ENCODE data around the gene DEPDC5. TPM values are rescaled to one million over a fixed set of nuclear protein-coding genes. Genes with fewer than 3 reads are reported as not detected.

The DEPDC5 gene
- polyA plus RNA-seq, 1 experiment, result 14.3 TPM

GRCh38 chr22:31945443-31945855 is 191.6 kb downstream of the DEPDC5 start:
- H3K4me3 ChIP-seq (ENCODE audit: low read depth, low read length), result peak overlapping the region; percentile 79
- no peak overlapping the region for H3K27ac ChIP-seq (ENCODE audit: low read depth, low read length)
- no peak for DNase-seq (ENCODE audit: low read depth, low spot score)
- no peaks in the 10 kb centered on the region for H3K9me3 ChIP-seq (ENCODE audit: control insufficient read depth, insufficient read depth, low read length)
- no peaks in the 10 kb centered on the region for H3K27me3 ChIP-seq (ENCODE audit: control insufficient read depth, insufficient read depth, low read length)
- POLR2A ChIA-PET, result no interaction called here
- CTCF ChIA-PET, result no interaction called here
- TF ChIP-seq CTCF (IDR thresholded peaks at IDR 0.05; ENCODE audit: low read depth, low read length), result no peak

GRCh38 chr22:31945971-31946680 is 192.3 kb downstream of the DEPDC5 start:
- Histone ChIP-seq H3K27ac (ENCODE audit: low read depth, low read length) (no peak overlapping the region), H3K27me3 (ENCODE audit: control insufficient read depth, insufficient read depth, low read length) (no peaks in the 10 kb centered on the region), H3K9me3 (ENCODE audit: control insufficient read depth, insufficient read depth, low read length) (no peaks in the 10 kb centered on the region), H3K4me3 (ENCODE audit: low read depth, low read length) (peak overlapping the region; percentile 79)
- no peak for DNase-seq (ENCODE audit: low read depth, low spot score)
- no peak for TF ChIP-seq CTCF (IDR thresholded peaks at IDR 0.05; ENCODE audit: low read depth, low read length)
- POLR2A ChIA-PET, result no interaction called here
- CTCF ChIA-PET, result no interaction called here

DNA sequence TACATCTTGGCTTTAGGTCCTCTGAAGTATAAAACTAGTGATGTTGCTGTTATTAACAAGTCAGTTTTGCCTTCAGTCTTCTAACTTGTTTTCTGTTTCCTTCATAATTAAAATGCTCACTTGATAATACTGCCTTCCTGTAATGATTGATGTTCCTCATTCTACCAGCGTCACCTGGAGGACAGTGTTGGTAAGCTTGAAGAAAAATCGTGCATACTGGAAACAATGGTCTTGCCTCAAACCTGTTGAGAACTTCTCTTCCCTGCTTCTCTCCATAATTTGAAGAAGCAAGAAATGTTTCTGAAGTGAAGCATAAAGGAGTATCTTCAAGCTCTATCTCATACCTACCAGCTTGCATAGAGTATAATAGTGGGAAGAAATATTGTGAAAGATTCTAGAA is 193.5 kb downstream of the DEPDC5 start:
- POLR2A ChIA-PET, result no interaction called here
- DNase-seq (ENCODE audit: low read depth, low spot score), result no peak
- CTCF ChIA-PET, result no interaction called here
- Histone ChIP-seq H3K9me3 (ENCODE audit: control insufficient read depth, insufficient read depth, low read length) (no peaks in the 10 kb centered on the region), H3K27ac (ENCODE audit: low read depth, low read length) (no peak overlapping the region), H3K27me3 (ENCODE audit: control insufficient read depth, insufficient read depth, low read length) (no peaks in the 10 kb centered on the region), H3K4me3 (ENCODE audit: low read depth, low read length) (no peak overlapping the region)
- TF ChIP-seq CTCF (IDR thresholded peaks at IDR 0.05; ENCODE audit: low read depth, low read length), result 0 out of 2 replicates have a peak, but pooled peaks have one; percentile 5

GRCh38 chr22:31948002-31948401 is 194.2 kb downstream of the DEPDC5 start:
- TF ChIP-seq CTCF (IDR thresholded peaks at IDR 0.05; ENCODE audit: low read depth, low read length), result no peak
- POLR2A ChIA-PET, result interaction anchor here (0.6 to 0.7 kb wide), 2 partner anchors 197 to 796 kb away, joined by 3 to 8 read pairs; no protein-coding TSS in a partner anchor
- Histone ChIP-seq H3K4me3 (ENCODE audit: low read depth, low read length) (no peak overlapping the region), H3K9me3 (ENCODE audit: control insufficient read depth, insufficient read depth, low read length) (no peaks in the 10 kb centered on the region), H3K27me3 (ENCODE audit: control insufficient read depth, insufficient read depth, low read length) (no peaks in the 10 kb centered on the region), H3K27ac (ENCODE audit: low read depth, low read length) (no peak overlapping the region)
- no peak for DNase-seq (ENCODE audit: low read depth, low spot score)
- CTCF ChIA-PET, result interaction anchor here (0.6 to 1.1 kb wide), 3 partner anchors 23 to 298 kb away, joined by 3 to 8 read pairs (median 4); no protein-coding TSS in a partner anchor

DNA sequence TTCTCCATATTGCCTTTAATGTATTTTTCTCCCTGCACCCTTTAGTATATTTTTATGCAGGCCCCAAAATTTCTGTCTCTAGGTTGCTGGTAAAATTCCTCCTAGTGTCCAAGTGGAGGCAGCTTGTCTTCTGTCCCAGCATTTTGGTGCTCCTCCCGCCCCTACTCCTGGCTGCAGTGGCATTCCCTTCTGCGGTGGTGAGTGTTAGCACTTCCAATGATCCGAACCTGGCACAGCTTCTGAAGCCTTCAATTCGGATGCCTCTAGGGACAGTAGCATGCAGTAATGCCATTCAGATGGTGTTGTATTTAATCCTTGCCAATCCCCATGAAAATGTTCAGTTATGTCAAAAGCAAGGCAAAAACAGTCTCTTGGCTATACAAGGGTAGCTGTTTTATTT is 196.4 kb downstream of the DEPDC5 start:
- no peak for TF ChIP-seq CTCF (IDR thresholded peaks at IDR 0.05; ENCODE audit: low read depth, low read length)
- Histone ChIP-seq H3K4me3 (ENCODE audit: low read depth, low read length) (no peak overlapping the region), H3K9me3 (ENCODE audit: control insufficient read depth, insufficient read depth, low read length) (no peaks in the 10 kb centered on the region), H3K27me3 (ENCODE audit: control insufficient read depth, insufficient read depth, low read length) (no peaks in the 10 kb centered on the region), H3K27ac (ENCODE audit: low read depth, low read length) (no peak overlapping the region)
- ChIA-PET CTCF (interaction anchor here (0.5 to 2.5 kb wide), 6 partner anchors 20 to 393 kb away, joined by 3 to 17 read pairs (median 8); no protein-coding TSS in a partner anchor), POLR2A (interaction anchor here (0.6 to 1.3 kb wide), 2 partner anchors 174 to 320 kb away, joined by 4 to 5 read pairs; no protein-coding TSS in a partner anchor)
- DNase-seq (ENCODE audit: low read depth, low spot score), result no peak

All from AG04450 (cell line).